Nephron progenitor cell (in vitro differentiated cells): ENCODE measurements around the gene CCDC60.

Experiments
- DNase-seq: peaks from one replicate; pipeline ENCODE4 v3.0.0; 2021
- H3K27ac Mint-ChIP-seq: 2 replicates; pipeline ENCODE4 v1.8.0; 2021; ENCODE audit warnings: mild to moderate bottlenecking, moderate library complexity, mixed read lengths
- H3K27me3 Mint-ChIP-seq: 2 replicates; pipeline ENCODE4 v1.8.0; 2021; ENCODE audit warnings: mild to moderate bottlenecking, low read depth, mixed read lengths; ENCODE audit not compliant: poor library complexity
- H3K36me3 Mint-ChIP-seq: 2 replicates; pipeline ENCODE4 v1.8.0; 2021; ENCODE audit warnings: low read depth, mixed read lengths
- H3K4me1 Mint-ChIP-seq: 2 replicates; pipeline ENCODE4 v1.8.0; 2021; ENCODE audit warnings: mixed read lengths
- H3K4me3 Mint-ChIP-seq: 2 replicates; pipeline ENCODE4 v1.8.0; 2021; ENCODE audit warnings: mild to moderate bottlenecking, moderate library complexity, mixed read lengths
- H3K9me3 Mint-ChIP-seq: 2 replicates; pipeline ENCODE4 v1.8.0; 2021; ENCODE audit warnings: mild to moderate bottlenecking, moderate library complexity, mixed read lengths
- CTCF ChIP-seq: fragments of 200-600 bp; sonication (generic); IDR thresholded peaks from 2 replicates; pipeline ENCODE4 v1.5.0; 2021; ENCODE audit warnings: antibody characterized with exemption

The CCDC60 gene

GRCh38 chr12:119391673-119392072 lies 57.1 kb downstream of the CCDC60 start:
- Mint-ChIP-seq H3K4me3 (no peak overlapping the region), H3K4me1 (peaks cover 24% of the 10 kb centered on the region), H3K36me3 (peaks cover 6% of the 10 kb centered on the region), H3K27ac (no peak overlapping the region), H3K27me3 (peaks cover 6% of the 10 kb centered on the region), H3K9me3 (peaks cover 10% of the 10 kb centered on the region)
- no peak for DNase-seq
- no peak for TF ChIP-seq CTCF

GRCh38 chr12:119393677-119394076 lies 59.1 kb downstream of the CCDC60 start:
- DNase-seq, result no peak
- Mint-ChIP-seq H3K4me1 (peaks cover 10% of the 10 kb centered on the region), H3K9me3 (peaks cover 22% of the 10 kb centered on the region), H3K27me3 (peaks cover 6% of the 10 kb centered on the region), H3K27ac (no peak overlapping the region), H3K36me3 (peaks cover 12% of the 10 kb centered on the region), H3K4me3 (no peak overlapping the region)
- no peak for TF ChIP-seq CTCF

- H3K36me3 Mint-ChIP-seq, result peaks cover 14% of the 10 kb centered on the region
- peaks cover 27% of the 10 kb centered on the region for H3K9me3 Mint-ChIP-seq
- H3K4me1 Mint-ChIP-seq, result peaks cover 10% of the 10 kb centered on the region
- no peak overlapping the region for H3K27ac Mint-ChIP-seq
- no peak overlapping the region for H3K4me3 Mint-ChIP-seq
- DNase-seq, result no peak
- peaks cover 3% of the 10 kb centered on the region for H3K27me3 Mint-ChIP-seq
- no peak for TF ChIP-seq CTCF
These were observed 63.0 kb downstream of the CCDC60 start for GRCh38 chr12:119397540-119397939.

- H3K27me3 Mint-ChIP-seq, result peaks cover 3% of the 10 kb centered on the region
- peaks cover 27% of the 10 kb centered on the region for H3K9me3 Mint-ChIP-seq
- H3K4me3 Mint-ChIP-seq, result no peak overlapping the region
- peaks cover 6% of the 10 kb centered on the region for H3K4me1 Mint-ChIP-seq
- no peak for DNase-seq
- no peak overlapping the region for H3K27ac Mint-ChIP-seq
- TF ChIP-seq CTCF, result no peak
- H3K36me3 Mint-ChIP-seq, result peaks cover 14% of the 10 kb centered on the region
These were observed 63.7 kb downstream of the CCDC60 start for GRCh38 chr12:119398190-119398589.

- H3K4me3 Mint-ChIP-seq, result no peak overlapping the region
- peaks cover 14% of the 10 kb centered on the region for H3K36me3 Mint-ChIP-seq
- H3K9me3 Mint-ChIP-seq, result peaks cover 27% of the 10 kb centered on the region
- no peaks in the 10 kb centered on the region for H3K4me1 Mint-ChIP-seq
- H3K27ac Mint-ChIP-seq, result no peak overlapping the region
- no peak for DNase-seq
- peaks cover 3% of the 10 kb centered on the region for H3K27me3 Mint-ChIP-seq
- TF ChIP-seq CTCF, result no peak
These were observed 64.8 kb downstream of the CCDC60 start for GRCh38 chr12:119399301-119399700.

- no peak for TF ChIP-seq CTCF
- Mint-ChIP-seq H3K4me3 (no peak overlapping the region), H3K36me3 (no peaks in the 10 kb centered on the region), H3K9me3 (no peaks in the 10 kb centered on the region), H3K27ac (no peak overlapping the region), H3K4me1 (no peaks in the 10 kb centered on the region), H3K27me3 (no peaks in the 10 kb centered on the region)
- DNase-seq, result no peak
These were observed 71.8 kb downstream of the CCDC60 start for GRCh38 chr12:119406308-119406707.
